Measurements from ENCODE around the gene GBE1.

GRCh38 chr3:81776643-81777042 lies 15.2 kb upstream of the GBE1 start:
- TF ChIP-seq CTCF (IDR thresholded peaks at IDR 0.05) (no peak), TEAD4 (CRISPR knock-in tag; IDR thresholded peaks at IDR 0.05) (no peak), CBFB (CRISPR knock-in tag; IDR thresholded peaks at IDR 0.05; ENCODE audit: low read depth) (no peak), STAT6 (CRISPR knock-in tag; conservative IDR thresholded peaks at IDR 0.05; ENCODE audit: low read depth) (no peak), FOXK1 (CRISPR knock-in tag; IDR thresholded peaks at IDR 0.05) (no peak), USF1 (CRISPR knock-in tag; IDR thresholded peaks at IDR 0.05) (no peak), NFYB (CRISPR knock-in tag; conservative IDR thresholded peaks at IDR 0.05; ENCODE audit: low read depth) (no peak), ZNF512 (CRISPR knock-in tag; IDR thresholded peaks at IDR 0.05; ENCODE audit: borderline replicate concordance) (no peak), MAX (CRISPR knock-in tag; IDR thresholded peaks at IDR 0.05) (no peak), JUN (CRISPR knock-in tag; IDR thresholded peaks at IDR 0.05) (no peak), E2F4 (CRISPR knock-in tag; IDR thresholded peaks at IDR 0.05; ENCODE audit: borderline replicate concordance, low read depth) (no peak)
